Fibroblast of skin of right biceps (primary cell): ENCODE measurements around the gene PPL.
"Not testable (repeated sequence)": the region's sequence is repeated elsewhere in the genome, so short reads cannot be mapped to it uniquely, and the experiment has no call there.

Experiments
- DNase-seq: peaks from one replicate; pipeline ENCODE4 v3.0.0-alpha.2; 2013

Gene PPL, protein sequence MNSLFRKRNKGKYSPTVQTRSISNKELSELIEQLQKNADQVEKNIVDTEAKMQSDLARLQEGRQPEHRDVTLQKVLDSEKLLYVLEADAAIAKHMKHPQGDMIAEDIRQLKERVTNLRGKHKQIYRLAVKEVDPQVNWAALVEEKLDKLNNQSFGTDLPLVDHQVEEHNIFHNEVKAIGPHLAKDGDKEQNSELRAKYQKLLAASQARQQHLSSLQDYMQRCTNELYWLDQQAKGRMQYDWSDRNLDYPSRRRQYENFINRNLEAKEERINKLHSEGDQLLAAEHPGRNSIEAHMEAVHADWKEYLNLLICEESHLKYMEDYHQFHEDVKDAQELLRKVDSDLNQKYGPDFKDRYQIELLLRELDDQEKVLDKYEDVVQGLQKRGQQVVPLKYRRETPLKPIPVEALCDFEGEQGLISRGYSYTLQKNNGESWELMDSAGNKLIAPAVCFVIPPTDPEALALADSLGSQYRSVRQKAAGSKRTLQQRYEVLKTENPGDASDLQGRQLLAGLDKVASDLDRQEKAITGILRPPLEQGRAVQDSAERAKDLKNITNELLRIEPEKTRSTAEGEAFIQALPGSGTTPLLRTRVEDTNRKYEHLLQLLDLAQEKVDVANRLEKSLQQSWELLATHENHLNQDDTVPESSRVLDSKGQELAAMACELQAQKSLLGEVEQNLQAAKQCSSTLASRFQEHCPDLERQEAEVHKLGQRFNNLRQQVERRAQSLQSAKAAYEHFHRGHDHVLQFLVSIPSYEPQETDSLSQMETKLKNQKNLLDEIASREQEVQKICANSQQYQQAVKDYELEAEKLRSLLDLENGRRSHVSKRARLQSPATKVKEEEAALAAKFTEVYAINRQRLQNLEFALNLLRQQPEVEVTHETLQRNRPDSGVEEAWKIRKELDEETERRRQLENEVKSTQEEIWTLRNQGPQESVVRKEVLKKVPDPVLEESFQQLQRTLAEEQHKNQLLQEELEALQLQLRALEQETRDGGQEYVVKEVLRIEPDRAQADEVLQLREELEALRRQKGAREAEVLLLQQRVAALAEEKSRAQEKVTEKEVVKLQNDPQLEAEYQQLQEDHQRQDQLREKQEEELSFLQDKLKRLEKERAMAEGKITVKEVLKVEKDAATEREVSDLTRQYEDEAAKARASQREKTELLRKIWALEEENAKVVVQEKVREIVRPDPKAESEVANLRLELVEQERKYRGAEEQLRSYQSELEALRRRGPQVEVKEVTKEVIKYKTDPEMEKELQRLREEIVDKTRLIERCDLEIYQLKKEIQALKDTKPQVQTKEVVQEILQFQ (N-terminal part only)

DNA sequence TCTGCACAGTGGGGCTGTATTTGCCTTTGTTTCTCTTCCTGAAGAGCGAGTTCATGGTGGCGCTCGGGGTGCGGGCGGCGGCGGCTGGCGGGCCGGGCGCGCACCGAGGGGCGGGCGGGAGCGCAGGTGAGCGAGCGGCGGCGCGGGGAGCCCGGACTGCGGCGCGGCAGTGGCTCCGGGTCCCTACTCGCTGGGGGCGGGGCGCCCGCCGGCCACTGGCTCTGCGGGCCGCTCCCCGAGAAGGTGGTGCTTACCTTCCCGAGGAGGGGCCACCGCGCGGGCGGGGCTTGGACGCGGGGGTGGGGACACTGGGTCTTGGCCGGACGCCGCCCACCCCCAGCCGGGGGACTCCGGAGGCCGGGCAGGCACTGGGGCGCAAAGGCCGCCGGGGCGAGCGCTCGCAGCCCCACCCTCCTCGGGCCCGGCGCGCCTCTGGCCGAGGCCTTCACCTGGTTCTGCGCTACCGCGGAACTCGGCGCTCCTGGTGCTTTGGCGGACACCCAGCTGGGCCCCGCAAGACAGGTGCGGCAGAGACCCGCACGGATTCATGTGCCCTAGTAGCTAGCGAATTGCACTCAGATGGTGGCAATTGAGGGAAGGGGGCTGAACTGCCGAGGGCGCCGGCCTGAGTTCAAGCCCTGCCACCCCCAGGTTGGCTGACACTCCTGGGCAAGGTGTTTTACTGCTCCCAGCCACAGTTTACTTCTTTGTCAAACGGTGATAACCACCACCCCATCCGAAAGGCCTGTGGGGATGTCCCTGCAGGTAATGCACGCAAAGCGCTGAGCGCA, at the start of gene PPL:
PPL (minus strand) TSS at position 158 of the 791 bp plus-strand sequence; CDS start at position 55, 103 bp downstream.
- no peak for DNase-seq

DNA sequence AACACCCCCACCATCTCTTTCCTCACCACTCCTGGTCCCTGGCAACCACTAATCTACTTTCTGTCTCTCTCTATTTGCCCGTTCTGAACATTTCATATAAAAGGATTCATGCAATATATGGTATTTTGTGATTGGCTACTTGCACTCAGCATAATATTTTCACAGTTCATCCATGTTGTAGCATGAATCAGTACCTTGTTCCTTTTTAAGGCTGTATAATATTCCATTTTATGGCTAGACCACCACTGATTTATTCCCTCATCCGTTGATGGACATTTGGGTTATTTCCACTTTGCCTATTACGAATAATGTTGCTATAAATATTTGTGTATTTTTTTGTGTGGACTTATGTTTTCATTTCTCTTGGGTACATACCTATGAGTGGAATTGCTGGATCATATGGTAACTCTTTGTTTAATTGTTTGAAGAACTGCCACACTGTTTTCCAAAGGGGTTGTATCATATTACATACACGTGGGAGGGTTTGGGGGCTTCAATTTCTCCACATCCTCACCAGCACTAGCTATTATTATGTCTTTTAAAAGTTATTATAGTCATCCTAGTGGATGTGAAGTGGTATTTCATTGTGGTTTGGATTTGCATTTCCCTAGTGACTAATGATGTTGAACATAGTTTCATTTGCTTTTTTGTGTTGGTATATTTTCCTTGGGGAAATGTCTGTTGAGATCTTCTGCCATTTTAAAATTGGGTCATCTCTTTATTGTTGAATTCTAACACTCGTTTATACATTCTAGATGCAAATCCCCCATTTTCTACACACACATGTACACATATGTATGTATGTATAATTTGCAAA, 47.4 kb upstream of the PPL start:
- DNase-seq: no peak

DNA sequence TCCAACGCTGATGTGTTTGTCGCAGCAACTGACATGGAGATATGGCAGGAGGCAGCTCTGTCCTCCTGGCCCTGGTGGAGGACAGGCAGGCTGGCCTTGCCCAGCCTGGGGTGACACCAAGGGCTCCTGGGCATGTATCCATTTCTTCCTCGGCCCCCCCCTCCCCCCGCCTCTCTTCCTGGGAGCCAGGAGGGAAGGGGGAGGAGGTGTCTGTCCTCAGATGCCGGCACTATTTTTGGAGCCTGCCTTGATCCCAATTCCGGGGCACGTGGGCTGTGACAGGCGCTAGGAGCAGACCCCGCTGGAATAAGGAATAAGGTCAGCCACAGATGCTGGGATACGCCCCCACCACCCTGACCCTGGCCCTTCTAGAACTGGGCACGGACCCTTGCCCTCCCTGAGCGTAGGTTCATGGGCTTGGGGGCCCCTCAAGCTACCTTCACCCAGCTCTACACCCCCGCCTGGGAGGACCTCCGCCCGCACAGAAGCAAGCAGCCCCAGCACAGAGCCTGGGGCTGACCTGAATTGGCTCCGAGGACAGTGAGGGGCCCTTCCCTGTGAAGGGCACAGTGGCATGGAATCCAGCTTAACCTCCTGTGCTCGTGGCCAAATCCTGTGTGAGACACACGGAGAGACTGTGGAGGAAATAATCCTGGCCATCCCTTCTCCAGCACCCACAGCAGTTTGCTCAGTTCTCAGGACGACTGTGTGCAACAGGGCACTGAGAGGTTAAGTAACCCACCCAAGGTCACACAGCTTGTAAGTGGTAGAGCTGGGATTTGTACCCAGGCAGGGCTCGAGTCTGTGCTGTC, 45.3 kb upstream of the PPL start:
- DNase-seq: no peak

DNA sequence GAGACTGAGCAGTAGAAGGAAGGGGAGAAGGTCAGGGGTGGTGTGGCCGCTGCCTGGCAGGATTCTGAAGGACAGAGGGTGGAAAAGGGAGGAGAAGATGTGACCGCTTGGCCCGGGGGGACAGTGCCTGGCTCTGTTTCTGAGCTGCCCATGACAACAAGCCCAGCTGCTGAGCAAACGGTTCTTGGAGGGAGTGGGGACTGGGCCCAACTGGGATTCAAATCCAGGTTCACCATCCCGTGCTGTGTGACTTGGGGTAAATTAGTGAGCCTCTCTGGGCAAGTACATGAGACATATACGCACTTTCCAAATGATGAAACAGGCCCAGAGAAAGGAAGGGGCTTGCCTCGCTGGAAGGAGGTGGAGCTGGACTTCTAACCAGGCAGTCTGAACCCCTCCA, 44.5 kb upstream of the PPL start:
- DNase-seq: no peak

DNA sequence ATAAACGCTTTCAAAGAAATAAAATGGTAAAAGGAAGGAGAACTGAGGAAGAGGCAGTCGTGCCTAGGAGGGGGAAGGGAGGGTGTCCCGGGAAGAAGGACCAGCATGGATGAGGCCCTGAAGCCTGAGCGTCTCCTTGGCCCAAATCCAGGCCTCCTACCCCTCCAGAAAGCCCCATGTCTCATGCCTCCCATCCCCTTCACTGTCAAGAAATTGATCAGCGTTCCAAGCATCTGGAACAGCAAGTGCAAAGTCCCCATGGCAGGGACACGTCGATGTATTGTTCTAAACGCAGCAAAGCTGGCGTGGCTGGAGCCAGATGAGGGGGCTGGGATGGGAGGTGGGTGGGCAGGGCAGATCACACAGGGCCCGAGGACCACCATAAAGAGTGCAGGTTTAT, 43.7 kb upstream of the PPL start:
- no peak for DNase-seq

DNA sequence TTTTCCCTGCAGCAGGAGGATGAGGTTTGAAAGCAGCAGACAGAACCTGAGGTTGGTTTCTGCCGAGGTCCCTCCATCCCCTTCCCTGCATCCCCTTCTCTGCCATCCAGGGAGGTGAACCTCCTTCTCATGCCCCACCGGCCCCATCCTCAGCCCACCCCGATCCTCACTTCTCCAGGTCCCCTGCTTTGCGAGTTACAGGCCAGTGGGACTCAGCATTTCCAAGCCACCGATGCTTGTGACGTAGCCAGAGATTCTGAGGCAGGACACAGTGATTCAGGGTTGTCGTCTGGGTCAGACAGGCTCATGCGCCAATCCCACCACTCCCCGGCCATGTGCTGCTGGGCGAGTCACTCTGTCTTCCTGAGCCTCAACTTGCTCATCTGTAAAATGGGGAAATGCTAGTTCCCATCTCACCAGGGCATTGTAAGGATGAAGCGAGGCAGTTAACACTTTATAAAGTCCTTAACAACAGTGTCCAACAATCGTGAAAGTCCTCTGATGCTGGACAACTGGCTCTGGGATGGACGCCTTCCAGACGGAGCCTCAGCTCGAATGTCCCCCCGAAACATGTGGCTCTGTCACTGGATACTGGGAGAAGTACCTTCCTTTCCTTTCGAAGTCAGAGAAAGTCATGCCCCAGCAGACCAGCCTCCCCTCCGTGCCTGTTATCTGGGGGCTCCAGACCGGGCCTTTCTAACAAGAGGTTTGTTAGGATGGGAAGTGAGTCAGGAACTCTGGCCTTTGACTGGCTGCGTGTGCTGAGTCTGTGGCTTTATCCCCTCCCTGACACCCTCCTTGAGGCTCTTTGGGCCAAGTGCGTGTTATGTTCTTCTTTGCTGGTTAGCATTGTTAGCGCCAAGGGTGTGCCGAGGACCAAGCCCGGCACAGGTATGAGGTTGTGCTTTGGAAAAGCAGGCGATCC, 43.0 kb upstream of the PPL start:
- DNase-seq: no peak

DNA sequence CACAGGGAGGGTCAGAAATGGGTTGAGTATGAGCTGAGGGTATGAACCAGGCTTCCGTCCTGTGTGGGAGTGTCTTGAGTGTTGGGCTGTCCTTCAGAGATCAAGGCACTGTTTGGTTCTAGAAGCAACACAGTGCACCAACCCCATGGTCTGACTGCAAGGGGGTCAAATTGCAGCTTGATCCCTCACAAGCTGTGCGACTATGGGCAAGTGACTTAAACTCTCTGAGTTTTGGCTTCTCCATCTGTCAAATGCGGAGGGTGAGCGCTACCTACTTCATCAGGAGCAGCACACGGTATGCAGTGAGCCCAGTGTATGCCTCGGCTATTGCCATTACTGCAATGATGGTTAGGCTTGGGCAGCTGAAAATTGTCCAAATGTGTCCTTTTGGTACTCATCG, 42.2 kb upstream of the PPL start:
- DNase-seq: no peak

DNA sequence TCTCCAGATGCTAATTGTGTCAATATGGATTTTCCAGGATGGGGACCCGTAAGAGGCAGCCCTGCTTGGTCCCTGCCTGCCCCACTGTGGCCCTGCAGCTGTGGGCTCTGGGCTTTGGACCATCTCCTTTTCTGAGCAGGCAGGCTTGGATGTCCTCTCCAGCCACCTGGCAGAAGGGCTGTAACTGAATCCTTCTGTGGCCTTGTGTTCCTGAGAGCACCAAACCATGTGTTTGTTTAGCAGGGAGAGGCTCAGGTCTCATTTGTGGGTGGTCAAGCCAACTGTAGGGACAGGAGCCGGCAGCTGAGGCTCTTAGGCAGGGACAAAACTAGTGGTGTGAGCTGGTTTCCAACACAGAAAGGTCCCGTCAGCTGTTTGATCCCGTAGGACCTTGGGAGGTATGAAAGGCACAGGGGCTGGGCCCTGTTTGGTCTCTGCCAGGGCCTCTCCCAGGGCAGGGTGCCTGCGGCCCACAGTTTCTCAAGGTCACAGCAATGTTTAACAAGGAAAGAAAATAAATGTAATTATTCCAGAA, 39.7 kb upstream of the PPL start:
- DNase-seq: no peak

DNA sequence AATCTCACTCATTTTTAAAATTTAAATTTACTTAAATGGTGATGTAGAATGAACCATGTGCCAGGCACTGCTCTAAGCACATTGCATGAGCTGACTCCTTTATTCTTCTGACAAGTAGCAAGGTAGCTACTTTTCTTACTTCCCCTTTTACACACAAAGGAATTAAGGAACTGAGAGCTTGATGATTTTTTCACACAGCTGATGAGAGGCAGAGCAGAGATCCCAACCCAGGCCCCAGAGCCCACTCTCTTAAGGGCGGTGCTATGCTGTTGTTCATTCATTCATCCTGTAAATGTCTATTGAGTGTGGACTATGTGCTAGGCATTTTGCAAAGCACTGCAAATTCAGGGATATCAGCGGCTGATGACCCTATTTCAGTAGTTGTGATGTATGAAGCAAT, 39.1 kb upstream of the PPL start:
- DNase-seq: no peak

DNA sequence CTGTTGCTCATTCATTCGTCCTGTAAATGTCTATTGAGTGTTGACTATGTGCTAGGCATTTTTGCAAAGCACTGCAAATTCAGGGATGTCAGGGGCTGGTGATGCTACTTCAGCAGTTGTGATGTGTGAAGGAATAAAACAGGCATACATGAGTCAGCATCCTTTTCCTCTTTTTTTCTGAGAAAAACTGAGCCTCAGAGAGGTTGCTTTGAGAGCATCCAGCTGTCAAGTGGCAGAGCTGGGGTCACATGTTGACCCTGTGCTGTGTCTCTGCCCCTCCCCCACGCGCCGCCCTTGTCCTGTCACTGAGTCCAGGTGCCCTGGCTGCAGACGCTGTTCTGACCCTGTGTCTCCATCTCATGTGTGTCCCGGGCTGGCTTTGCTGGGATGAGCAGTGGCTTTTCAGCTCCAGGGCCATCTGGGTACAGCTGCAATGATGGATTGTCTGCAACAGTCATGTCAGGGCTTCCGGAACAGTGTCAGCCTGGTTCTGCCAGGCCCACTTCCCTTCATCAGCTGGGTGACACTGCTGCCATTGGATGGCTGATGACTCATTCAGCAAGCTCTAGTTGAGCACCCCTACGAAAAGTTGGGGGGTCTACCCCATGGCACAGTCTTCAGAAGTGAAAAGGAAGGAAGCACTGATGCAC, 36.1 kb upstream of the PPL start:
- DNase-seq: no peak

DNA sequence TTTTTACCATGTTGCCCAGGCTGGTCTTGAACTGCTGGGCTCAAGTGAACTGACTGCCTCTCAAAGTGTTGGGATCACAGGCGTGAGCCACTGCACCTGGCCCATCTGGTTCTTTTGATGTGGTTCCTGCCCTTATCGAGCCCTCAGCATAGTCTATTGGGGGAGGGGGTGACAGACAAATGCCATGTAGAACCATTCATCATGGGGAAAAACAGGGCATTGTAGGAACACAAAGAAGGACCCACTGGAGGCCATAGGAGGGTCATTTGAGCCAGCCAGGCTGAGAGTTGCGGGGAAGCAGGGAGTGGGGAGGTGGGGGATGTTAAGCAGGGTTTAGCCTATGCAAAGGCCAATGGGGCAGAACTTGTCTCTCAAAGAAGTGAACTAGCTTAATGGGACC, 33.1 kb upstream of the PPL start:
- no peak for DNase-seq

DNA sequence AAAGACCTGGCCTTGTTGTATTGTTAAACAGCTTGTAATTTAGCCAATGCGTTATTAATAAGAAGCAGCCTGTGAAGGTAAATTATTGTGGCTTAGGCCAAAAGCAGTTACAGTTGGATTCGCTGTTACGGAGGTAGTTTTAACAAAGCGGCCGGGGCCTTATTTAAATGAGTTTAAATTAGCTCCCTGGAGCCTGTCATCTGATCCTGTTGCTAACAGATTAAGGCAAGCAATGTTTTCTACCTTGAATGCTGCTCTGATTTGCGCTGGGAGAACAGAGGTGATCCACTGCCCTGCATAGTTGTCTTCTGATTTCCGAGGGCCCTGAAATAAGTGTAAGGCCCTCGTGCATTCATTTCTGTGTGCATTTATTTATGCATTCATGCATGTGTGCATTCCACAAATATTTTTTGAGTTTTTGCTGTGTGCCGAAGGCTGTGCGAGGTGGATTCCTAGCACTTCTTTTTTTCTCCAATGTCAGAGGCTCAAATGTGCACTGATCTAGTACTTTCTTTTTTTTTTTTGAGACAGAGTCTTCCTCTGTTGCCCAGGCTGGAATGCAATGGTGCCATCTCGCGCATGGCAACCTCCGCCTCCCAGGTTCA, 32.0 kb upstream of the PPL start:
- DNase-seq: no peak

DNA sequence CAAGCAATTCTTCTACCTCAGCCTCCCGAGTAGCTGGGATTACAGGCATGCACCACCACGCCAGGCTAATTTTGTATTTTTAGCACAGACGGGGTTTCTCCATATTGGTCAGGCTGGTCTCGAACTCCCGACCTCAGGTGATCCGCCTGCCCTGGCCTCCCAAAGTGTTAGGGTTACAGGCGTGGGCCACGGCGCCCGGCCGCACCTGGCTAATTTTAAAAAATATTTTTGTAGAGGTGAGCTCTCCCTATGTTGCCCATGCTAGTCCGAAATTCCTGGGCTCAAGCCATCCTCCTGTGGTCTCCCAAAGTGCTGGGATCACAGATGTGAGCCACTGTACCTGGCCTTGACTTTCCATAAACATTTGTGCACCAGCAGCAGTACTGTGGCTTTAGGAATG, 31.3 kb upstream of the PPL start:
- DNase-seq: not testable (repeated sequence)

DNA sequence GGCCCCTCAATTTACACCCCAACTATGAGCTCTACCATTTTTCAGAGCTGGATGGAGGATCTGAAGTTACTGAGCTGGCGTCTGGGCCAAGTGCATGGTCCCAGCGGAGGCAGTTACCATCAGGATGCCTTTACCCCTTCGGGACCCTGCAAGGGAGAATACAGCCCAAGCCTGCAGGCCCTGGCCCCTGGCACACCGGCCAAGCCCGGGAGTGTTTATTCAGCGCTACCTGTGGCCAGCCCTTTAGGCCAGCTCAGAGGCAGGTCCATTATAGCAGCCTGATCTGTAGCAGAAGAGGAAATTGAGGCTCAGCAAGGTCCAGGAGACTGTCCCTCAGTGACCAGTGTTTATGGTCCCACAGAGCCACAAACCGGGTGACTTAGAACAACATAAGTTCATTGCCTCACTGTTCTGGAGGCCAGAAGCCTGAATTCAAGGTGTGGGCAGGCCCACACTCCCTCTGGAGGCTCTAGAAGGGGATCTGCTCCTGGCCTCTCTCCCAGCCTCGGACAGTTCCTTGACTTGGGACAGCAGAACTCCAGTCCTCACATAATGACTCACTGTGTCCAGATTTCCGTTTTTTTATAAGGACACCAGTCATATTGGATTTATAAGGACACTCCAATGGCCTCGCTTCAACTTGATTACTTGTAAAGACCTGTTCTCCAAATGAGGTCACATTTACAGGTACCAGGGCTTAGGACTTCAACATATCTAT, 29.9 kb upstream of the PPL start:
- DNase-seq: no peak

DNA sequence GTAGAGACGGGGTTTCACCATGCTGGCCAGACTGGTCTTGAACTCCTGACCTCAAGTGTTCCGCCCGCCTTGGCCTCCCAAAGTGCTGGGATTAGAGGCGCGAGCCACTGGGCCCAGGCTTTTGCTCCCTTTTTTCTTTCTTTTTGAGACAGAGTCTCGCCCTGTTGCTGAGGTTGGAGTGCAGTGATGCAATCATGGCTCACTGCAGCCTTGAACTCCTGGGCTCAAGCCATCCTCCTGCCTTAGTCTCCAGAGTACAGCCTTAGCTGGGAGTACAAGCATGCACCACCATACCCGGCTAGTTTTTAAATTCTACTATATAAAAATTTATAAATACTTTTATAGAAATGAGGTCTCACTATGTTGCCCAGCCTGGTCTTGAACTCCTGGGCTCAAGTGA, 26.6 kb upstream of the PPL start:
- not testable (repeated sequence) for DNase-seq

DNA sequence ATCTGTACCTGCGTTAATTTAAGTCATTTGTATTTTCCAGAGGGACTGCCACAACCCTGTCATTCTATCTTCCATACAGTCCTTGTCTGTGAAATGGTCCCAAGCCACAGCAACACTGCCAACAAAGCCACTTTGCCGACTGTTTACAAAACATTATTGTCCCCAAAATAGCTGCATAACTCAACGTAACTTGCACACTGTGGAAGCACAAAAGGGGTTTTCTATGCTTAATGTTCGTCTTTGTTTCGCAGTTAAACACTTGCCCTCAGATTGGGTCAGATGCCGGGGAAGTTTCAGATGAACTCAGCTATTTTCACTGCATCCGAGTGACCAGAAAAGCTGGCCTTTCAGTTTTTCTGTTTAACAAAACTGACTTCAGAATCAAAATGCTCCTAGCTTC, 25.8 kb upstream of the PPL start:
- DNase-seq: no peak

DNA sequence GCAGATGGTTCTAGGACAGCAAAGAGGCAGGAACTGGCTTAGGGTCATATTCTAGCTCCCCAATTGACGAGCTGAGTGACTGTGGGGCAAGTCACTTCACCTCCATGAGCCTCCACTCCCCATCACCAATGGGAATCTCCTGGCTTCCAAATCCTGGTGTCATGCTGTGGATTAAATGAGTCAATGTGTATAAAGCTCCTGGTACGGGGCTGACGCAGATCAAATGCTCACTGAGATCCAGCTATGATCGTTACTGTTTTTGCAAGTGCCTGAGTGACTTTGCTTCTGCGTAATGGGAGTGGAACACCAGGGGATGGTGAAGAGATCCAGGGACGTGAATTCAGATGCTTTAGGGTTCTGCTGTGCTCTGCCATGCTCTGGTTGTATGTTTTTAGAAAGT, 23.6 kb upstream of the PPL start:
- DNase-seq: no peak
